GM04503 (cell line): ENCODE data around the gene PRND.
"Not testable (repeated sequence)": the region's sequence is repeated elsewhere in the genome, so short reads cannot be mapped to it uniquely, and the experiment has no call there.

Source experiments
- DNase-seq: peaks from one replicate; pipeline ENCODE4 v3.0.0-alpha.2; 2012; ENCODE audit warnings: low read depth

PRND gene

DNA sequence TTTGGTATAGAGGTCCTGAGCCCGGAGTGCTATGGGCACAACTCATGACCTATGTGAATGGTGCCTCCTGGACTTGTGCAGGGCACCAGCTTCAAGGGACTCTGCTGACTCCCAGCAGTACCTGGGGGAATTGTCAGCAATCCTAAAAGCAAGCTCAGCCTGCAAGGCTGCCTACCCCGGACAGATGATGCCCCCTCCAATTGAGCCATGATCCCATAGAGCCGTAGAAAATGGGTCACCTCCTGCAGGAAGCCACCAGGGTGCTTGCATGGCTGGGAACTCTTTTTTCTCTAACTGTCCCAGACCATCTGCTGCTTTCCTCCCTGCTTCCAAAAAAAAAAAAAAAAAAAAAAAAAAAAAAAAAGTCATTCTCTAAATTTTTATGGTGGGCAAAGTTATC, 12.9 kb upstream of the PRND start:
- DNase-seq = no peak

DNA sequence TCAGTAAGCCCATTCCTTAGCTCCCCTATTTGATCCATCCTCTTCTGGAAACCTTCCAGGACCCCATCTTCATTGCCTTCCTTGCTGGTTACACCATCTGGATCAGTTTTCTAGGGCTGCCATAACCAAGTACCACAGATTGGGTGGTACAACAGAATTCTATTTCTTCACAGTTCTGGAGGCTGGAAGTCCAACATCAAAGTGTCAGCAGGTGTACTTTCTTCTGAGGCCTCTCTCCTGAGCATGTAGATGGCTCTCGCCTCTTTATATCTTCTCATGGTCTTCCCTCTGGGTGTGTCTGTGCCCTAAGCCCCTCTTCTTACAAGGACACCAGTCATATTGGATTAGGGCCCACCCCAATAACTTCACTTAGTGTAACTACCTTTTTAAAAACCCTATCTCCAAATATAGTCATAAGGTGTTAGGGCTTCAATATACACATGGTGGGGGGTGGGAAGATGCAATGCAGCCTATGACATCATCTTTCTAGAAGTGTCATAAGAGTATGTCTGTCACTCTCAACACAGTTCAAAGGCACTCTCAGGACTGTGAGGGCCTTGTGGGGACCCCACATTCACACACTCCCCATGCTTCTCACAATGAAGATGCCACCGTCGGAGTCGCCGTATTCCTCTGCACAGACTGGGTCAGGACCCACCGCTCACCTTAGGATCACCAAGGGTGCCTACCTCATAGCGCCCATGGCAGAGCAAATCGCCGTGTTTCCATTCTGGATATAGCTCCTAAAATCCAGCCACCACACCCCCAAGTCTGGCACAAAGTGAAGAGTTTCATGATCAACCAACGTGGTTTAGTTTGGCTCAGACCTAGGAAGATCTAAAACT, 12.2 kb upstream of the PRND start:
- no peak for DNase-seq

DNA sequence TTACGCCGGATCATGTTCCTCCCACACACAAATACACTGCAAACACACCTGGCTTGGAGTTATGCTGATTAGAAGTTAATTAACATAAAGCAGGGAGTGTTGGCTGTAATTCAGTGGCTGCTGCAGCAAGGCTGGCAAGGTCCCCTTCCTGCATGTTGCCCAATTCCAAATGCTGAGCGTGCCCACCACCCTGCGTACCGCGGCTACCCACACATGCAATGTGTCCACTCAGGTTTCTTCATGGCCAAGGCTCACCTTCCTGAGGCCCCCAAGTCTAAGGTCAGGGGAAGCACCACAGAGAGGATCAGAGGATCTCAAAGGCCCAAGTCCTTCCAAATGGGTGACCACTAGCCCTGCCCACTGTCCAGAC, 11.6 kb upstream of the PRND start:
- DNase-seq = no peak

DNA sequence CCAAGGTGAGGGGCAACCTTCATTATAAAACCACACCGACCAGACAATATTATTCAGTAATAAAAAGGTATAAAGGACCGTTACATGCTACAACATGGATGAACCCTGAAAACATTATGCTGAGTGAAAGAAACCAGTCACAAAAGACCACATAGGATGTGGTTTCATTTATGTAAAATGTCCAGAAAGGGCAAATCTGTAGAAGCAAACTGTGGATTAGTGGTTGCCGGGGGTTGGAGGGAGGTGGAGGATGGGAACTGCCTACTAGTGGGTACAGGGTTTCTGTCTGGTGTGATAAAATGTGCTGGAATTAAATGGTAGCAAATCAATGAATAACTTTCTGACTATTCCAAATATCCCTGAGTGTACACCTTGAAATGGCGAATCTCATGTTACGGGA, 10.2 kb upstream of the PRND start:
- no peak for DNase-seq

DNA sequence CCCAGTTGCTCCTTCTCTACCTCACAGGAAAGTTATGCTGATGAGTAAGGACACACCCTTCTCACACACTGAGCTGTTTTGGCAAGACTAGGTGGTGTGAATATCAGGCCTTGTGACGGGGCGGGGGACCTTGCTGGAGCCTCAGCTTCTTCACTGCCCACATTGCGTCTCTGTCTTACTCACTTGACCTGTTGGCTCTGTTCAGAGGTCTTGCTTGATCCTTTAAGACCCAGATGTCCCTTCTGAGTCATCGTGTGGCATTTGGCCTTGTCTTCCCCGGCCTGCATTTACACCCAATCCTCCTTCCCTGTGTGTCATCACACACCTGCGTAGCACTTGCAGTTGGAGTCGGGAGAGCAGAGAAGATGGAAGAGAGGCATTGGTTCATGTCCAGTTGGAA, 8.3 kb upstream of the PRND start:
- no peak for DNase-seq

DNA sequence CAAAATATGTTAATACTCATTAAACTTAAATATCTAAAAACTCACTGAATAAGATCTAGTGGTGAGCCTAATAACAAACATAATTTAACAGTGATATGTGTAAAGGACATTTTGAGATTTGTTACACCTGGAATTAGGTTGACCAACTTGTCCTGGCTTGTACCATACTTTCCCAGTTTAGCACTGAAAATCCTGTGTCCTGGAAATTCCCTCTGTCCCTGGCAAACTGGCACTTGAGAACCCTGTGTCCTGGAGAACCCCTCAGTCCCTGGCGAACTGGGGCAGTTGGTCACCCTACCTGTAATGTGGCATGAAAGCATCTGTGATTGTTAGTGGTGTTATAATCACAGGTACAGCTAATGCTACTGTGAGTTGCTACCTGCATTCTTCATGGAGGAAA, 6.9 kb upstream of the PRND start:
- DNase-seq = no peak

DNA sequence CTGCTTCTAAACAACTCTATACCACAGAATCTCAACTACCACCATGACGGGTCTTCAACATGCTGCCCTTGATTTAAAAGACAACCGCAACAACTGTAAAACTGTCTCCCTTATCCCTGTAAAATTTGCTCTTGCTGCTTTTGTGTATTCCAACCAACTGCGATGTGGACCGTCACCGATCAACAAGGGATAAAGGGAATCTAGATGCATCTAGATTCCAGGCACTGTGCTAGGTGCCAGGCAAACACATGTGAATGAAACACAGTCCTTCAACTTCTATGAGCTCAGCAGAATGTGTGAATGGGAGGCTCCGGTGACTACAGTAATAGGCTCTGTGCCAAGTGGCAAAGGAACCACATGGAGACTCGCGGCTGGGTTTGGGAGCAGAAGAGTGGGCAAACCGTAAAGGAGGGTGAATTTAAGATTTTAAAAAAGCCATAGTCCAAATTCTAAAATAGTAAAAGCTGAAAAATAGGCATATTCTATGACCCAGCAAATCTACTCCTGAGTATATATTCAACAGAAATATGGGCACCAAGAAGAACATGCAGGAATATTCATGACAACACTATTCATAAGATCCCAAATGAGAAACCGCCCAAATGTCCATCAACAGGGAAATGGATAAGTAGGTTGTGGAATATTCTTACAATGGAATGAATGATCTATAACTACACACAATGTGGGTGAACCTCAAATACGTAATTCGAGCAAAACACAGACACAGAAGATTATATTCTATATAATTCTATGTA, 3.7 kb upstream of the PRND start:
- no peak for DNase-seq

DNA sequence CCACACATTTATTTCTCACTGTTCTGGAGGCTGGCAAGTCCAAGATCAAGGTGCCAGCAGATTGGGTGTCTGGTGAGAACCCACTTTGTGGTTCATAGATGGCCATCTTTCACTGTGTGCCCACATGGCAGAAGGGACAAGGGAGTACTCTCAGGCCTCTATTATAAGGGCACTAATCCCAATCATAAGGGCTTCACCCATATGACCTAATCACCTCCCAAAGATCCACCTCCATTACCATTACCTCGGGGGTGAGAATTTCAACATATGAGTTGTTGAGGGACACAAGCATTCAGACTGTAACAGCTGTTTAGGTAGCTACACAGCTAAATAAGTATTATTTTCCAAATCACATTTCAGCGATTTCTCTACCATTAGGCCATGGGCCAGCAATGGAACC, 2.5 kb upstream of the PRND start:
- no peak for DNase-seq

DNA sequence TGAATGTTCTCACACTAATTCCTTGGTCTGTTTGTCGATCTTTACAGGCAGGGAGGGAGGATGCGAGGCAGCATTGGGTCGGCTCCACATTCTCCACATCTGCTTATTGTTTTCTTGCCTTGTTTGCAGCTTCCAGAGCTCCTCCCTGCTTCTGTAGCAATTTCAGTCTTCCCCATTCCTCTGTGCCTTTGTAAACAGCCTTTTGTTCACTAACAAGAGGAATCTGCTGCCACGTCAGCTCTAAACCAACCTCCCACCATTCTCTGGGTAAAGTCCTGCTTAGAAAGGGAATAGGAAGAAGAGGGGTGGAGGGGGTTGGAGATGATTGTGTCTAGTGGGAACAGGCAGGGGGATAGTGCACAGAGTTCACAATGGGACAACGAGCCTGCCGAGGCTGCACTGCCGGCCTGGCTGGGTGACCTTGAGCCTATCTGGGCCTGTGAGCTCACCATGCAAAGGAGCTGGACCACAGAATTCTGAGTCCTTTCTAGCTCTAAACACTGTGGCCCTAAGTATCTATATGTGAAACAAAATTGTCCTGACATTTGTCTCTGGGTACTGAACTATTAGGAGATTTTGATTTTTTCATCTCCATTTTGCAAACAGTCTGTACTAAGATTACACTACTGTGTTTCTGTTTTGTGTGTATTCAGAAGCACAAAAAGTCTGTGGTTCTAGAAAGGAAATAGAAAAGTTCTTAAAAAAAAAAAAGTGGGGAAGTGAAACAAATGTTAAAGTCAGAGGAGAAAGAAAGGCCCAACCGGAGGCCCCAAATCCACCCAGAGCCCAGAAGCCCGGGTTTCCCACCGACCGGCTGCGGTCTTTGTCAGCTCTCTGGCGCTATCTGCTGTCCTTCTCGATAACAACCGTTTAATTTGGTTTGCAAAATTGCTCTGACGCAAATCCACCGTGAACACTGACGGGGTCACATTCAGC, 1.4 kb upstream of the PRND start:
- DNase-seq = peak; percentile 75

DNA sequence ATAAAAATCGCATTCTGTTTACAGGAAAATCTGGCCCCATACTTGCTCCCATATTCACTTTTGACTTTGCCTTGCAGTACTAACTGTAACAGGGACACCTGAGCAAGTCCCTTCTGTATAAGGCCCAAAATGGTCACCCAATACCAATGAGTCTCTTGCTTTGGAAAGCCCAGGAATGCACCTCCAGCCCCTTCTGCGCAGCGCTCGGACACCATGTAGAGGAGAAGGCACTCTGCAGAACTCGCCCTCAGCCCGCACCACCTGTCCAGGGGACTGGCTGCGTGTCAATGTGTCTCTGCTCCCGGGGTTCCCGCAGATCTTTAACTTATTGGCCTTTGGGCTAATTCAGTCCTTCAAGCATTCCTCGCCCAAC, 746 bp upstream of the PRND start:
- no peak for DNase-seq

DNA sequence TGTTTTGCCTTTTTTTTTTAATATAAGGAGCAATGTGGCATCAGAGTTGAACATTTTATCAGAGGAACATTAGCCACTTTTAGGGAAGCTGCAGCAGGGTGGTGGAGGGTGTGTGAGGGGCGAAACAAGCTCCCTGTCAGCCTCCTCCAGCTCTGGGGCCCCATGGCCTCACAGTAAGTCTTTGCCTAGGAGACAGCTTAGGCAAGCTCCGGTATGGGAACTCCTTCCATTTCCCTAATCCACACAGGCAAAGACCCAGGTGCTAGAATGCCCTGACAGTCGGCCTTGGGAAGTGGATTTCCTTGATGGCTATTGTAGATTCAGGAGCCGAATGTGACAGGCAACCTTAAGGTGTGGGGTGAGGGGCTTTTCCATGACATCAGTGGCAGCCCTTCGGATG, 862 bp downstream of the PRND start:
- DNase-seq = no peak

DNA sequence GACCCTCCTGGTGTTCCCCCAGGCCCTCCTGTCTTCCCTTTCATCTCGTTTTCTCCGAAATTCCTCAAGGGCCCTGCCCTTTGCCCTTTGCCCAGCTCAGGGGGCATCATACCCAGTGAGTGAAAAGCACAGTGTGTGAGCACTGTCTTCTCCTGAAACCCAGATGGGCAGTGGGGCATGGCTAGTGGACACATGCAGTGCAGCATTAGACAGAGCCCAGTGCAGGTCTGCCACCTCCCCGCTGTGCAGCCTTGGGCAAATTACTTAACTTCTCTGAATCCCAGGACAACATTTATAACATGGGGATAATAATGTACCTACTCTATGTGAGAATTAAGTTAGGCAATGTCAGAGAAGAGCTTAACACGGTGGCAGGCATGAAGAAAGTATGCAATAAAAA, 1.3 kb downstream of the PRND start:
- no peak for DNase-seq

DNA sequence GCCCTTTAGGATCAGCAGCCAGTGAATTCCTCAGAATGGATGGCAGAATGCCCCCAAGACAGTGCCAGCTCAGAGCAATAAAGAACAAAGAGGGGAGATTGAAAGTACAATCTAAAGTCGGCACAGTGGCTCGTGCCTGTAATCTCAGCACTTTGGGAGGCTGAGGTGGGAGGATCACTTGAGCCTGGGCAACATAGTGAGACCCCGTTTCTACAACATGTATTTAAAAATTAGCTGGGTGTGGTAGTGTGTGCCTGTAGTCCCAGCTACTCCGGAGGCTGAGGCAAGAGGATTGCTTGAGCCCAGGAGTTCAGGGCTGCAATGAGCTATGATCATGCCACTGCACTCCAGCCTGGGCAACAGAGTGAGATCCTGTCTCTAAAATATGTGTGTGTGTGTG, 1.8 kb downstream of the PRND start:
- DNase-seq = not testable (repeated sequence)

DNA sequence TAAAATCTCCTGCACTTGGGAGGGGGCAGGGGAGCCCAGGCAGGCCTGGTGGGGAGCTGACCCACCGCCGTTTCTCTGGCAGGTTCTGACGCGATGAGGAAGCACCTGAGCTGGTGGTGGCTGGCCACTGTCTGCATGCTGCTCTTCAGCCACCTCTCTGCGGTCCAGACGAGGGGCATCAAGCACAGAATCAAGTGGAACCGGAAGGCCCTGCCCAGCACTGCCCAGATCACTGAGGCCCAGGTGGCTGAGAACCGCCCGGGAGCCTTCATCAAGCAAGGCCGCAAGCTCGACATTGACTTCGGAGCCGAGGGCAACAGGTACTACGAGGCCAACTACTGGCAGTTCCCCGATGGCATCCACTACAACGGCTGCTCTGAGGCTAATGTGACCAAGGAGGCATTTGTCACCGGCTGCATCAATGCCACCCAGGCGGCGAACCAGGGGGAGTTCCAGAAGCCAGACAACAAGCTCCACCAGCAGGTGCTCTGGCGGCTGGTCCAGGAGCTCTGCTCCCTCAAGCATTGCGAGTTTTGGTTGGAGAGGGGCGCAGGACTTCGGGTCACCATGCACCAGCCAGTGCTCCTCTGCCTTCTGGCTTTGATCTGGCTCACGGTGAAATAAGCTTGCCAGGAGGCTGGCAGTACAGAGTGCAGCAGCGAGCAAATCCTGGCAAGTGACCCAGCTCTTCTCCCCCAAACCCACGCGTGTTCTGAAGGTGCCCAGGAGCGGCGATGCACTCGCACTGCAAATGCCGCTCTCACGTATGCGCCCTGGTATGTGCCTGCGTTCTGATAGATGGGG, 3.0 kb downstream of the PRND start:
- DNase-seq = no peak

DNA sequence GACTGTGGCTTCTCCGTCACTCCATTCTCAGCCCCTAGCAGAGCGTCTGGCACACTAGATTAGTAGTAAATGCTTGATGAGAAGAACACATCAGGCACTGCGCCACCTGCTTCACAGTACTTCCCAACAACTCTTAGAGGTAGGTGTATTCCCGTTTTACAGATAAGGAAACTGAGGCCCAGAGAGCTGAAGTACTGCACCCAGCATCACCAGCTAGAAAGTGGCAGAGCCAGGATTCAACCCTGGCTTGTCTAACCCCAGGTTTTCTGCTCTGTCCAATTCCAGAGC, 3.5 kb downstream of the PRND start:
- no peak for DNase-seq

DNA sequence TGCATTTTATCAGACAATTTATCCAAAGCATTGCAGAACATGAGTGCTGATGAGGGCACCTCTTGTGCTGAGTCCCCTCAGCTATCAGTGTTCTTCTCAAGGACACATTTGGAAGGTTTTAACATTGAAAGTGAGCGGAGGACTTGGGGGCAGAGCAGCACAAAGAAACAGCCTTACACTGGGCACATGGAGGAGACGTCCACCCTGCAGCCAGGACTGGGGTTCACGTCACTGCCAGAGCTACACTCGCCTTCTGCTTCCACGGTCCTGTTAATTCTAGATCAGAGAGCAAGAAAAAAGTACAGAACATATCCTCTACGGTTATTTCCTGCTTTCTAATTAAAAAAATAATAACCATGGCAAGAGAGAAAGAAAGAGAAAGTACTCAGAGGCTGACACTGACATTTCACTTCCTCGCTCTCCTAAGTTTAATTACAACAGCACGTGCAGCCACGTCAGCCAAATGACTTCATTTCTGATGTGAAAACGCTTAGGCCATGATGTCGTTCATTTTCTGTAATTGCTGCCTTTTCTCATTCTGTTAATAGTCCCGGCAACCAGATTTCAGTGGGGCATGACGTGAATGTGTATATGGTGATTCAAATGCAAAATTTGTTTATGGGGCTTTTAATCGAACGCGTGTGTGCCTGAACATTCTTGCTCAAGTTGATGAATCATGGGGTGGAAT, 5.1 kb downstream of the PRND start:
- peak; percentile 37 for DNase-seq

DNA sequence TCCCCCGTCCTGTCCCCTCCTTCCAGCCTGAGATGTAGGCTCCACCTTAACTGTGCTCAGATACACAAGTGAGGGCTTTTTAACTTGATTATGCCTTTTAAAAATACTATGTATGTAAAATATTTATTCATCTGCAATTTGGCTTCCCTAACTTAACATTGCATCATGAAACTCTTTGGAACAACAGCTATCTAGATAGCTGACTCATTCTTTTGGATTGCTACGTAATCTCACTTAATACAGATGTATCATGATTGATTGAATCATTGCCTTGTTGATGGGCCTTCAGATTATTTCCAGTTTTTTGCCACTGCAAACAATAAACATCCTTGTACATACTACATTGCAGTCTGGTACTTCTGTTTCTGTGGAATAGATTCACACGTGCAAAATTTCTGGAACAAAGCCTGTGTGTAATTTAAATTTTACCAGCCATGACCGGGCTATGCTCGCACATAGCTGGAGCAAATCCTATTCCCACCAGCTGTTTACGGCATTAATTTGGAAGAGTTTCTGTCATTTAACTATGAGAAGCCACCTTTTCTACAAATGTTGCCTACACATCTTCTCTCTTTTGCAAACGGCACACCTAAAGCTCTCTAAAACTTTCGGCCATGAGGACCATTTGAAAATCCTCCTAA, 6.5 kb downstream of the PRND start:
- no peak for DNase-seq

DNA sequence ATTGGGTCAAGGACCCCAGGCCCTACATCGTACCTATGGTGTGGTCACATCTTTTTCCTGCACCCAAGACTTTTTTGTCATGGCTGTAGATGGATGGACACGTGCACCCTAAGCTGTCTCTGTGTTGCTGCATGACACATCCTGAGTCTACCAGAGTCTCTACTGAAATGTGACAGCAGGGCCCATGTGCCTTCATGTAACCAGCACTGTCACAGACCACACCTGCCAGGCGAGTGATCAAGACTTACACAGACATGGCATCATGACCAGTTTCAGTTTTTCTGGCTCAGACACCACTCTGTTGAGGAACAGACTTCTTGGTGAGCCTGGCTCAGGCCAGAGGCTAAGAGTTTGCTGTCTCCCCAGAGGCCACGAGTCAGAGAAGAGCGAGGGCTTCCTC, 7.6 kb downstream of the PRND start:
- no peak for DNase-seq

DNA sequence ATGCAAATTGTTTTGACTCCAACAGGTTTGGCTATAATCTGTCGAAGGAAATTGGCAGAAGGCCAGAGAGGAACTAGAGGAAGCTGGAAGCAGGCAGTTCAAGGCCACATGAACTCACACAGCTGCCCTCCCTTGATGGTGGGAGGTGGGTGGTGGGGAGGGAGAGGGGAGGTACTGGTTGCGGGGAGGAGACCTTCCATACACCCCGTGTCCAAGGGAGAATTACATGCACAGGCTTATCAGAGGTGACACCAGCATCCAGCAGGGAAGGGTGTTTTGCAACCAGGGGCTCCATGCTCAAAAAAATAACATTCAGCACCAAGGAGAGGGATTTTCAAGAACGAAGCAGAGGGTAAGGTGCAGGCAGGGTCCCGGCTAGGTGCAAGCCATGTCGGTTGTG, 9.1 kb downstream of the PRND start:
- DNase-seq = no peak

DNA sequence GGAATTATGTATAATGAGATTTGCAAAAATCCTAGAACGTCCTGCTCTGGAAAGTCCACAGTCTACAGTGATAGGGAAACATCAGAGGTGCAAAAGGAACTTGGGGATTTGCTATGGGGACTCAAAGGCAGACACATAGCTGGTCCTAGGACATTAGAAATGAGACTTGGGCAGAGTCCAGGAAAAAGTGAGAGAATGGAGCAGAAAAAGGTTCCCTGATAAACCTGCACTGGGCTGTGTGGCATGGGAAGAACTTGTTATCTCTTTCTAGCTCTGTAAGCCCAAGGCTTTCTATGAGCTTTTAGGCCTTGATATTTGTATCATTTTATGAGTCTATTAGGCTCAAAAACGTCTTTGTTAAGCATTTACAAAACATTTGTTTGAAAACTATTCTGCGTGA, 15.2 kb downstream of the PRND start:
- DNase-seq = no peak
